HFF-Myc (cell line): ENCODE measurements around the gene LARGE1.
A peak's percentile ranks its signal among the peaks of the same experiment; 100 is the strongest.

Source experiments
- DNase-seq: peaks from one replicate; pipeline ENCODE4 v3.0.0-alpha.2; 2011; ENCODE audit warnings: low read depth; ENCODE audit errors: extremely low read depth
- H3K4me3 ChIP-seq: replicated peaks from 2 replicates; pipeline ENCODE4 v1.5.1; 2011; ENCODE audit warnings: low read depth, mild to moderate bottlenecking, control low read depth, low read length
- CTCF ChIP-seq: IDR thresholded peaks from 2 replicates; pipeline ENCODE4 v1.5.1; 2012; ENCODE audit warnings: mild to moderate bottlenecking, low read depth, low read length, control low read depth; ENCODE audit errors: missing control alignments

Gene LARGE1

GRCh38 chr22:33315954-33316353 is 604.3 kb downstream of the LARGE1 start:
- H3K4me3 ChIP-seq, result no peak overlapping the region
- no peak for DNase-seq
- no peak for TF ChIP-seq CTCF

GRCh38 chr22:33315117-33315516 is 605.2 kb downstream of the LARGE1 start:
- TF ChIP-seq CTCF, result no peak
- no peak overlapping the region for H3K4me3 ChIP-seq
- DNase-seq, result no peak

GRCh38 chr22:33314316-33314715 is 606.0 kb downstream of the LARGE1 start:
- no peak overlapping the region for H3K4me3 ChIP-seq

GRCh38 chr22:33303099-33303498 is 617.2 kb downstream of the LARGE1 start:
- no peak for TF ChIP-seq CTCF
- H3K4me3 ChIP-seq, result no peak overlapping the region
- DNase-seq, result no peak

More at GRCh38 chr22:33314316-33314715, 606.0 kb downstream of the LARGE1 start:
- no peak for TF ChIP-seq CTCF
- no peak for DNase-seq

- no peak overlapping the region for H3K4me3 ChIP-seq
- DNase-seq, result no peak
- no peak for TF ChIP-seq CTCF
These were observed 617.7 kb downstream of the LARGE1 start for GRCh38 chr22:33302549-33302948.

GRCh38 chr22:33302049-33302545 is 618.2 kb downstream of the LARGE1 start:
- TF ChIP-seq CTCF, result peak; percentile 98
- peak; percentile 37 for DNase-seq

GRCh38 chr22:33300165-33300564 is 620.1 kb downstream of the LARGE1 start:
- TF ChIP-seq CTCF, result no peak
- no peak for DNase-seq
- H3K4me3 ChIP-seq, result no peak overlapping the region

More at GRCh38 chr22:33302049-33302545, 618.2 kb downstream of the LARGE1 start:
- no peak overlapping the region for H3K4me3 ChIP-seq
